ENCODE data around the gene SPECC1L.

SPECC1L gene

GRCh38 chr22:24327832-24328231 is 57.2 kb downstream of the SPECC1L start:
- no peaks in the 10 kb centered on the region for H3K36me3 ChIP-seq (ENCODE audit: insufficient read depth)

GRCh38 chr22:24329453-24329852 is 58.8 kb downstream of the SPECC1L start:
- Histone ChIP-seq H3K27me3 (ENCODE audit: insufficient read depth, low read depth) (no peaks in the 10 kb centered on the region), H3K36me3 (ENCODE audit: insufficient read depth) (no peaks in the 10 kb centered on the region), H3K79me2 (ENCODE audit: insufficient read depth, low read depth) (no peaks in the 10 kb centered on the region), H3K4me1 (ENCODE audit: low read depth, poor library complexity, severe bottlenecking) (peaks cover 14% of the 10 kb centered on the region), H3K9ac (no peak overlapping the region), H3K27ac (no peak overlapping the region), H3K4me3 (IDR thresholded peaks at IDR 0.05; ENCODE audit: insufficient read depth, low read depth, low read length) (no peak overlapping the region), H2AFZ (ENCODE audit: low read depth) (no peak overlapping the region), H4K20me1 (ENCODE audit: insufficient read depth) (peaks cover 4% of the 10 kb centered on the region; the same call in 1 of the 2 replicates), H3K4me2 (no peak overlapping the region)
- no peak for TF ChIP-seq CTCF (conservative IDR thresholded peaks at IDR 0.05; ENCODE audit: low read depth, low read length)

More at GRCh38 chr22:24327832-24328231, 57.2 kb downstream of the SPECC1L start:
- peaks cover 4% of the 10 kb centered on the region; the same call in 1 of the 2 replicates for H4K20me1 ChIP-seq (ENCODE audit: insufficient read depth)
- H3K9ac ChIP-seq: no peak overlapping the region
- no peak overlapping the region for H3K4me2 ChIP-seq
- no peaks in the 10 kb centered on the region for H3K79me2 ChIP-seq (ENCODE audit: insufficient read depth, low read depth)
- H3K4me3 ChIP-seq (IDR thresholded peaks at IDR 0.05; ENCODE audit: insufficient read depth, low read depth, low read length): no peak overlapping the region
- no peak for TF ChIP-seq CTCF (conservative IDR thresholded peaks at IDR 0.05; ENCODE audit: low read depth, low read length)
- H3K27me3 ChIP-seq (ENCODE audit: insufficient read depth, low read depth): no peaks in the 10 kb centered on the region
- peaks cover 14% of the 10 kb centered on the region for H3K4me1 ChIP-seq (ENCODE audit: low read depth, poor library complexity, severe bottlenecking)
- no peak overlapping the region for H3K27ac ChIP-seq
- H2AFZ ChIP-seq (ENCODE audit: low read depth): no peak overlapping the region

GRCh38 chr22:24330636-24331035 is 60.0 kb downstream of the SPECC1L start:
- TF ChIP-seq CTCF (conservative IDR thresholded peaks at IDR 0.05; ENCODE audit: low read depth, low read length): no peak
- no peak overlapping the region for H3K4me3 ChIP-seq (IDR thresholded peaks at IDR 0.05; ENCODE audit: insufficient read depth, low read depth, low read length)
- H4K20me1 ChIP-seq (ENCODE audit: insufficient read depth): no peaks in the 10 kb centered on the region
- no peaks in the 10 kb centered on the region for H3K36me3 ChIP-seq (ENCODE audit: insufficient read depth)
- no peaks in the 10 kb centered on the region for H3K79me2 ChIP-seq (ENCODE audit: insufficient read depth, low read depth)
- no peak overlapping the region for H2AFZ ChIP-seq (ENCODE audit: low read depth)
- no peak overlapping the region for H3K9ac ChIP-seq
- H3K4me2 ChIP-seq: no peak overlapping the region
- no peak overlapping the region for H3K27ac ChIP-seq
- H3K27me3 ChIP-seq (ENCODE audit: insufficient read depth, low read depth): no peaks in the 10 kb centered on the region
- peaks cover 4% of the 10 kb centered on the region for H3K4me1 ChIP-seq (ENCODE audit: low read depth, poor library complexity, severe bottlenecking)

GRCh38 chr22:24331468-24332440 is 61.1 kb downstream of the SPECC1L start:
- no peak overlapping the region for H2AFZ ChIP-seq (ENCODE audit: low read depth)
- no peaks in the 10 kb centered on the region for H3K4me1 ChIP-seq (ENCODE audit: low read depth, poor library complexity, severe bottlenecking)
- H3K36me3 ChIP-seq (ENCODE audit: insufficient read depth): no peaks in the 10 kb centered on the region
- no peak for TF ChIP-seq CTCF (conservative IDR thresholded peaks at IDR 0.05; ENCODE audit: low read depth, low read length)
- no peak overlapping the region for H3K9ac ChIP-seq
- no peak overlapping the region for H3K27ac ChIP-seq
- no peaks in the 10 kb centered on the region for H3K27me3 ChIP-seq (ENCODE audit: insufficient read depth, low read depth)
- H3K79me2 ChIP-seq (ENCODE audit: insufficient read depth, low read depth): no peaks in the 10 kb centered on the region
- H4K20me1 ChIP-seq (ENCODE audit: insufficient read depth): no peaks in the 10 kb centered on the region
- no peak overlapping the region for H3K4me3 ChIP-seq (IDR thresholded peaks at IDR 0.05; ENCODE audit: insufficient read depth, low read depth, low read length)
- no peak overlapping the region for H3K4me2 ChIP-seq

Measured in KMS-11 (cell line).